ENCODE measurements around the gene GJA3.

The GJA3 gene

GRCh38 chr13:20126541-20127261, 34.2 kb downstream of the GJA3 start:
- no peak for DNase-seq

DNA sequence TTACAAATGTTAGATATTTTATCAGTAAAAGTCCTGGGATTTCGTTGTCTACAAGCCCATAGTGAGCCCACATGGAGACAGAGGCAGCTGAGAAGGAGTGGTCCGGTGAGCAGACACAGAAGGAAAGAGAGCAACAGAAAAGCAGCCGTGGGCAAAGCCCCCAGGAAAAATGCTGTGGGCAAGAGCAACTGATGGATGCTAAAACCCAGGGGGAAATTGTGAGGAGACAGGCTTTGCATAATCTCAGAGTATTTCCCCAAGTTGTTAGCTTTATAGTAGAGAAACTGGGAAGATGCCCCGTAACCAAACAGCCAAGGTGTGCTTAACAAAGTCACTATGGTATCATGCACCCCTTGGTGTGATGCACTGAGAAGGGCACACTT, 35.1 kb downstream of the GJA3 start:
- no peak for DNase-seq

DNA sequence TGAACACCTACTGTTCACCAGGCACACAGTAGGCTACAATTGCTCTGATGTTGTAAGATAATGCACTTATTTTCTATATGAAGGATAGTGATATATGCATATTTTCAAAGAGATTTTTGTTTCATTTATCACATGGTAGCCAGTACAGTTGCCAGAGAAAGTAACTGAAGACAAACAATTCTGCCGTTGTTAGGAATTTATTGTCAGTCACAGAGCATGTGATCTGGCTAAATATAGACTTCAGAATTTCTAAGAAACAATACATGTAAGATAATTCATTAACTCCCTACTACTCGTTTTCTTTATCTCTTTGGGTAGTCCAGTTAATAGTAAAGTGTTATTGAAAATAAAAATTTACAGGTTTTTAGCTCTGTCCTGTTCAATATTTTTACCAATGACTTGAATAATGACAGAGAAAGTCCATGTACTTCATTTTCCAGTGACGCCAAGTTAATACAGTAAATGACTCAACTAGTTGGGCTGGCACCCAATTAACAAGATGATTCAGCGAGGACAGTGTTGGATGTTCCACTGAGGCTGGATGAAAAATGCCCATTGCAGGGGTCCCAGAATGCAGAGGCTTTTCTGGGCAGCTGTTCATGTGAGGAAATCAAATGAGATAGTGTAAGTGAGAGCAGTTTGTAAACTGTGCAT, 35.6 kb downstream of the GJA3 start:
- no peak for DNase-seq

DNA sequence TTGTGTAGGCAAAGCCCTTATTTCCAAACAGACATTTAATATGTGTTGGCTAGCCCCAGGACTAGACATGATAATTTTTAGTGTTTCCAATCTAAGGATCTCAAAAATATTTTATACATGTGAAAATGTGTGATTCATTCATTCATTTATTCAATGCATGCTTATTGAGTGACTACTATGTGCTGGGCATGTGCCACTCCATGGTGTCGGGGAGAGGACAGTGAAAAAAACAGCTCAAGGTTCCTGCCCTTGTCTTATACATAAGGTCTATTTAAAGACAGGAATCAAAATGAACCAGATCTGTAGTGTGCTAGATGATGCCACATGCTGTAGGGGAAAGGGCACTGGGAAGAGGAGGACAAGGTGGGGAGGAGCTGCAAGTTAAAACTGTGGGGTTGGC, 36.5 kb downstream of the GJA3 start:
- no peak for DNase-seq

- DNase-seq: no peak
These were observed 39.7 kb downstream of the GJA3 start for GRCh38 chr13:20121159-20121525.

- DNase-seq: no peak
These were observed 40.9 kb downstream of the GJA3 start for GRCh38 chr13:20119960-20120359.

GRCh38 chr13:20118268-20119140, 42.3 kb downstream of the GJA3 start:
- no peak for DNase-seq

DNA sequence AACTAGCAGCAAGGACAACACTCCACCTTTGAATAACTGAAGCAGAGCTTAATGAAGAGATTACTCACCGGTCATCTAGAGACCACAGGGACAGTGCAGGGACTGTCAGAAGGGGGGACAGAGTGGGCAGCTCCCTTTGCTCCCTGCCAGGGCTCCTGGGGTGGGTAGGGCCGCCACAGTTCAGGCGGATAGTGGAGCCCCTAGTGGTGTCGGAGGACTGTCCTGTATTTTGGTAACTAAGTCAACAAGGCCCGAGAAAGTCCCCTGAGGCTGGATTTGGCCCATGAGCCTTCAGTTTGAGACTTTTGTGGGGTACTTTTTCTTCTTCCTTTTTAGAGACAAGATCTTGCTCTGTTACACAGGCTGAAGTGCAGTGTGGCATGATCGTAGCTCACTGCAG, 44.6 kb downstream of the GJA3 start:
- DNase-seq: no peak

GRCh38 chr13:20114066-20114610, 46.7 kb downstream of the GJA3 start:
- no peak for DNase-seq

GRCh38 chr13:20109037-20109436, 51.8 kb downstream of the GJA3 start:
- DNase-seq: no peak

DNA sequence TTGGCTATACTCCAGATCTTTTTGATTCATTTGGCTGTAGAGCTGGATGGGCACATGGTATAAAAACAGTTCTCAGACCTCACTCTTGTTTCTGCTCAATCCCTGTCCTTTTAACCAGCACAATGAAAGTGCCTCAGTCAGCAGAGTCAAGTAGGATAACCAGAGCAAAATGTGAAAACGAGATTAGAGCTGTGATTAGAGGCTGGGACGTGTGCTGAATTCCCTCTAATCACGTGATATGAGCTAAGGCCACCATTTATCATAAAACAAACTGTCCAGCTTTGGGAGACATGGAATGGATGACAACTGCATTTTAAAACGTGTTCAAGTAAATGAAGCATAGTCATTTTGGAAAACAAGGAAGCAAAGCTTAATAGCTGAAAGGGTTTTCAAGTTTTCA, 54.1 kb downstream of the GJA3 start:
- no peak for DNase-seq

- no peak for DNase-seq
These were observed 55.6 kb downstream of the GJA3 start for GRCh38 chr13:20105161-20105689.

- no peak for DNase-seq
These were observed 58.2 kb downstream of the GJA3 start for GRCh38 chr13:20102525-20103180.

GRCh38 chr13:20101467-20102316, 59.2 kb downstream of the GJA3 start:
- peak; percentile 38 for DNase-seq

- DNase-seq: no peak
These were observed 61.5 kb downstream of the GJA3 start for GRCh38 chr13:20099319-20099718.

DNA sequence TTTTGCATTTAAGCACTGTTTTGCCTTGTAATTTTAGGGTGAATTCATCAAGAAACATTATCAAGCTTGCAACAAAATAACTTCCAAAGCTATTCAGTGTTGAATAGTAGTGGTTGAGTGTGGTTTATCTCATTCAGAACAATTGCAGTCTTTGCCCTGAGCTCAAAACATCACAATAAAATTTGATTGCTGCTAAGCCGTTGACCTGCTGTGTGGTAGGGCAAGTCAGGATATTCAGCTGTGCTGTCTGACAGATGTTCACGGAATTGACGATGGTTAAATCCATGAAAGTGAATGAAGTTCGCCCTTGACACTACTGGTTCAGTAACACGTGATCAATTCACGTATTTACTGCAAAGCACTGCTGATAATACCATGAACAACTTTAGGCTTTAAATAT, 66.9 kb downstream of the GJA3 start:
- no peak for DNase-seq

DNA sequence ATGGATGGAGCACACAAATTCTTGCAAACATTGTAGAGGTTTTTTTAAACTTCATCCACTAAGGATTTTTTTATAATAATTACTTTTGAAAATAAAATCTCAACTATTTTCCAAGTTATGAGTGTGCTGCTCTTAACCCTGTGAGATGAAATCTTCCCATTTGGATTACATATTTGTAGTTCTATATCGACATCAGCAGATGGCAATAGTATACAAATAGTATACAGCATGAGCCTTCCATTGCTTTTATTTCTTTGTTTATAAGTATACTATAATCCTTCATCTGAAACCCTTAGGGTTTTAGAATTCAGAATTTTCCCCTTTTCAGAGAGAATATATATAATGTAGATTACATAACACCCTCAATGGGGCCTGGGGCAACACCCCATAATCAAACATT, 70.5 kb downstream of the GJA3 start:
- DNase-seq: no peak

Data from NCI-H2029 treated with DMSO at 0.1 percent for 48 hours (cell line).